Measurements from ENCODE around the gene CENPE.

The CENPE gene

DNA sequence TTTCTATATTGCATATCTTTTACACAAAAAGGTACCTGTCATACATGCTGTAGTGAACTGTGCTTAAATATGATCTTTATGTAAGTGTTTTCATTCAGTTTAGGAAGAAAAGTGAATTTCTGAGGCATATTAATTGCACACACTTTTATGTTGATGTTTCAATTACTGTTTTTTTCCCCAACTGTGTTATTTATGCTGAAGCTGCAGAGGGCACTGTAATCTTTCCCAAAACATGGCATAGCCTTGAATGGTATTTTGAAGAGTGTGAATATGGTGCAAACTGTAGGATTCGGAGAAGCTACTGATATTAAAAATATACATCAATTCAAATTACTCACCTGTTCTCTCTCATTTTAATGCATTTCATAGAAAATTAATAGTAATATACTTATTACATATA lies 6.0 kb upstream of the CENPE start:
- H3K36me3 ChIP-seq (ENCODE audit: control insufficient read depth in 2 of 2, insufficient read depth in 1 of 2, low read length in 2 of 2) = no peaks in the 10 kb centered on the region
- no peak overlapping the region for H3K4me3 ChIP-seq (ENCODE audit: low read depth, low read length)
- H3K4me1 ChIP-seq (ENCODE audit: control insufficient read depth, insufficient read depth, low read length) = no peaks in the 10 kb centered on the region
- no peak overlapping the region for H3K27ac ChIP-seq (ENCODE audit: extremely low read depth, low read depth, low read length)
- TF ChIP-seq ZNF211 (tag by site-specific recombination; IDR thresholded peaks at IDR 0.05; ENCODE audit: low read depth) = no peak
- TF ChIP-seq ZFHX2 (tag by site-specific recombination; conservative IDR thresholded peaks at IDR 0.05) = no peak
- TF ChIP-seq ZNF654 (tag by site-specific recombination; IDR thresholded peaks at IDR 0.05; ENCODE audit: low read depth) = peak; percentile 39; the same call in 1 of the 2 replicates
- ChIA-PET POLR2A (no interaction called here), CTCF (interaction anchor here (0.6 to 1.0 kb wide), 2 partner anchors 585 to 711 kb away, joined by 3 read pairs; no protein-coding TSS in a partner anchor)
- no peaks in the 10 kb centered on the region for H3K9me3 ChIP-seq (ENCODE audit: control insufficient read depth, insufficient read depth, low read depth, low read length)

DNA sequence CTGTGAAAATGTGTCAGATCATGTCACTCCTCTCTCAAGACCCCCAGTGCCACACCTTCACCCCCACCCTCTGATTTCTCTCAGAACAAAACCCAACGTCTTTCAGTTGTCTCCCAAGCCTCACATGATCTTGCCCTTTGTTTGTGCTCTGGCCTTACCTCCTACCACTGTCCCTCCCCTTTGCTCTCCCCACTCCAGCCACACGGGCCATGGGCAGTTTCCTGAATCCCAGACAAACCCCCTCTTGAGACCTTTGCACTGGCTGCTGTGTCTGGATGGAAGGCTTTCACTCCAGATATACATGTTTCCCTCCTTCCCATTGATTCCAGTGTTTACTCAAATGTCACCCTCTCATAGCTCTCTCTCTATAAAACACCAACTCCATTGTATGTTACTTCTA lies 3.6 kb upstream of the CENPE start:
- no peak for TF ChIP-seq ZNF121 (tag by site-specific recombination; IDR thresholded peaks at IDR 0.05)
- TF ChIP-seq ZNF596 (tag by site-specific recombination; IDR thresholded peaks at IDR 0.05) = no peak
- no peak for TF ChIP-seq SP3 (tag by site-specific recombination; IDR thresholded peaks at IDR 0.05)
- TF ChIP-seq ZNF473 (tag by site-specific recombination; IDR thresholded peaks at IDR 0.05) = no peak
- TF ChIP-seq, protein P1, sequence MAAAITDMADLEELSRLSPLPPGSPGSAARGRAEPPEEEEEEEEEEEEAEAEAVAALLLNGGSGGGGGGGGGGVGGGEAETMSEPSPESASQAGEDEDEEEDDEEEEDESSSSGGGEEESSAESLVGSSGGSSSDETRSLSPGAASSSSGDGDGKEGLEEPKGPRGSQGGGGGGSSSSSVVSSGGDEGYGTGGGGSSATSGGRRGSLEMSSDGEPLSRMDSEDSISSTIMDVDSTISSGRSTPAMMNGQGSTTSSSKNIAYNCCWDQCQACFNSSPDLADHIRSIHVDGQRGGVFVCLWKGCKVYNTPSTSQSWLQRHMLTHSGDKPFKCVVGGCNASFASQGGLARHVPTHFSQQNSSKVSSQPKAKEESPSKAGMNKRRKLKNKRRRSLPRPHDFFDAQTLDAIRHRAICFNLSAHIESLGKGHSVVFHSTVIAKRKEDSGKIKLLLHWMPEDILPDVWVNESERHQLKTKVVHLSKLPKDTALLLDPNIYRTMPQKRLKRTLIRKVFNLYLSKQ (tag by site-specific recombination; IDR thresholded peaks at IDR 0.05; ENCODE audit: borderline replicate concordance) = no peak
- TF ChIP-seq, protein P2, sequence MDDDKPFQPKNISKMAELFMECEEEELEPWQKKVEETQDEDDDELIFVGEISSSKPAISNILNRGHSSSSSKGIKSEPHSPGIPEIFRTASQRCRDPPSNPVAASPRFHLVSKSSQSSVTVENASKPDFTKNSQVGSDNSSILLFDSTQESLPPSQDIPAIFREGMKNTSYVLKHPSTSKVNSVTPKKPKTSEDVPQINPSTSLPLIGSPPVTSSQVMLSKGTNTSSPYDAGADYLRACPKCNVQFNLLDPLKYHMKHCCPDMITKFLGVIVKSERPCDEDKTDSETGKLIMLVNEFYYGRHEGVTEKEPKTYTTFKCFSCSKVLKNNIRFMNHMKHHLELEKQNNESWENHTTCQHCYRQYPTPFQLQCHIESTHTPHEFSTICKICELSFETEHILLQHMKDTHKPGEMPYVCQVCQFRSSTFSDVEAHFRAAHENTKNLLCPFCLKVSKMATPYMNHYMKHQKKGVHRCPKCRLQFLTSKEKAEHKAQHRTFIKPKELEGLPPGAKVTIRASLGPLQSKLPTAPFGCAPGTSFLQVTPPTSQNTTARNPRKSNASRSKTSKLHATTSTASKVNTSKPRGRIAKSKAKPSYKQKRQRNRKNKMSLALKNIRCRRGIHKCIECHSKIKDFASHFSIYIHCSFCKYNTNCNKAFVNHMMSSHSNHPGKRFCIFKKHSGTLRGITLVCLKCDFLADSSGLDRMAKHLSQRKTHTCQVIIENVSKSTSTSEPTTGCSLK (tag by site-specific recombination; IDR thresholded peaks at IDR 0.05) = no peak
- TF ChIP-seq ZNF514 (tag by site-specific recombination; IDR thresholded peaks at IDR 0.05) = no peak
- TF ChIP-seq BCL11B (tag by site-specific recombination; IDR thresholded peaks at IDR 0.05; ENCODE audit: low read depth) = no peak
- no peak for TF ChIP-seq ZFP3 (tag by site-specific recombination; IDR thresholded peaks at IDR 0.05; ENCODE audit: low read depth)
- no peak for TF ChIP-seq EGR2 (tag by site-specific recombination; IDR thresholded peaks at IDR 0.05; ENCODE audit: low read depth)
- no peak for TF ChIP-seq TRIM28 (IDR thresholded peaks at IDR 0.05; ENCODE audit: borderline replicate concordance, low read length)
- TF ChIP-seq, protein P3, sequence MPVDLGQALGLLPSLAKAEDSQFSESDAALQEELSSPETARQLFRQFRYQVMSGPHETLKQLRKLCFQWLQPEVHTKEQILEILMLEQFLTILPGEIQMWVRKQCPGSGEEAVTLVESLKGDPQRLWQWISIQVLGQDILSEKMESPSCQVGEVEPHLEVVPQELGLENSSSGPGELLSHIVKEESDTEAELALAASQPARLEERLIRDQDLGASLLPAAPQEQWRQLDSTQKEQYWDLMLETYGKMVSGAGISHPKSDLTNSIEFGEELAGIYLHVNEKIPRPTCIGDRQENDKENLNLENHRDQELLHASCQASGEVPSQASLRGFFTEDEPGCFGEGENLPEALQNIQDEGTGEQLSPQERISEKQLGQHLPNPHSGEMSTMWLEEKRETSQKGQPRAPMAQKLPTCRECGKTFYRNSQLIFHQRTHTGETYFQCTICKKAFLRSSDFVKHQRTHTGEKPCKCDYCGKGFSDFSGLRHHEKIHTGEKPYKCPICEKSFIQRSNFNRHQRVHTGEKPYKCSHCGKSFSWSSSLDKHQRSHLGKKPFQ (tag by site-specific recombination; IDR thresholded peaks at IDR 0.05) = no peak
- no peak for TF ChIP-seq GLI2 (tag by site-specific recombination; IDR thresholded peaks at IDR 0.05; ENCODE audit: borderline replicate concordance, low read depth)
- no peak for TF ChIP-seq ZNF221 (tag by site-specific recombination; IDR thresholded peaks at IDR 0.05; ENCODE audit: borderline replicate concordance)
- TF ChIP-seq, protein P4, sequence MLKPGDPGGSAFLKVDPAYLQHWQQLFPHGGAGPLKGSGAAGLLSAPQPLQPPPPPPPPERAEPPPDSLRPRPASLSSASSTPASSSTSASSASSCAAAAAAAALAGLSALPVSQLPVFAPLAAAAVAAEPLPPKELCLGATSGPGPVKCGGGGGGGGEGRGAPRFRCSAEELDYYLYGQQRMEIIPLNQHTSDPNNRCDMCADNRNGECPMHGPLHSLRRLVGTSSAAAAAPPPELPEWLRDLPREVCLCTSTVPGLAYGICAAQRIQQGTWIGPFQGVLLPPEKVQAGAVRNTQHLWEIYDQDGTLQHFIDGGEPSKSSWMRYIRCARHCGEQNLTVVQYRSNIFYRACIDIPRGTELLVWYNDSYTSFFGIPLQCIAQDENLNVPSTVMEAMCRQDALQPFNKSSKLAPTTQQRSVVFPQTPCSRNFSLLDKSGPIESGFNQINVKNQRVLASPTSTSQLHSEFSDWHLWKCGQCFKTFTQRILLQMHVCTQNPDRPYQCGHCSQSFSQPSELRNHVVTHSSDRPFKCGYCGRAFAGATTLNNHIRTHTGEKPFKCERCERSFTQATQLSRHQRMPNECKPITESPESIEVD (tag by site-specific recombination; IDR thresholded peaks at IDR 0.05) = no peak
- no peak for TF ChIP-seq ZNF292 (tag by site-specific recombination; IDR thresholded peaks at IDR 0.05; ENCODE audit: borderline replicate concordance, low read depth)
- TF ChIP-seq, protein P5, sequence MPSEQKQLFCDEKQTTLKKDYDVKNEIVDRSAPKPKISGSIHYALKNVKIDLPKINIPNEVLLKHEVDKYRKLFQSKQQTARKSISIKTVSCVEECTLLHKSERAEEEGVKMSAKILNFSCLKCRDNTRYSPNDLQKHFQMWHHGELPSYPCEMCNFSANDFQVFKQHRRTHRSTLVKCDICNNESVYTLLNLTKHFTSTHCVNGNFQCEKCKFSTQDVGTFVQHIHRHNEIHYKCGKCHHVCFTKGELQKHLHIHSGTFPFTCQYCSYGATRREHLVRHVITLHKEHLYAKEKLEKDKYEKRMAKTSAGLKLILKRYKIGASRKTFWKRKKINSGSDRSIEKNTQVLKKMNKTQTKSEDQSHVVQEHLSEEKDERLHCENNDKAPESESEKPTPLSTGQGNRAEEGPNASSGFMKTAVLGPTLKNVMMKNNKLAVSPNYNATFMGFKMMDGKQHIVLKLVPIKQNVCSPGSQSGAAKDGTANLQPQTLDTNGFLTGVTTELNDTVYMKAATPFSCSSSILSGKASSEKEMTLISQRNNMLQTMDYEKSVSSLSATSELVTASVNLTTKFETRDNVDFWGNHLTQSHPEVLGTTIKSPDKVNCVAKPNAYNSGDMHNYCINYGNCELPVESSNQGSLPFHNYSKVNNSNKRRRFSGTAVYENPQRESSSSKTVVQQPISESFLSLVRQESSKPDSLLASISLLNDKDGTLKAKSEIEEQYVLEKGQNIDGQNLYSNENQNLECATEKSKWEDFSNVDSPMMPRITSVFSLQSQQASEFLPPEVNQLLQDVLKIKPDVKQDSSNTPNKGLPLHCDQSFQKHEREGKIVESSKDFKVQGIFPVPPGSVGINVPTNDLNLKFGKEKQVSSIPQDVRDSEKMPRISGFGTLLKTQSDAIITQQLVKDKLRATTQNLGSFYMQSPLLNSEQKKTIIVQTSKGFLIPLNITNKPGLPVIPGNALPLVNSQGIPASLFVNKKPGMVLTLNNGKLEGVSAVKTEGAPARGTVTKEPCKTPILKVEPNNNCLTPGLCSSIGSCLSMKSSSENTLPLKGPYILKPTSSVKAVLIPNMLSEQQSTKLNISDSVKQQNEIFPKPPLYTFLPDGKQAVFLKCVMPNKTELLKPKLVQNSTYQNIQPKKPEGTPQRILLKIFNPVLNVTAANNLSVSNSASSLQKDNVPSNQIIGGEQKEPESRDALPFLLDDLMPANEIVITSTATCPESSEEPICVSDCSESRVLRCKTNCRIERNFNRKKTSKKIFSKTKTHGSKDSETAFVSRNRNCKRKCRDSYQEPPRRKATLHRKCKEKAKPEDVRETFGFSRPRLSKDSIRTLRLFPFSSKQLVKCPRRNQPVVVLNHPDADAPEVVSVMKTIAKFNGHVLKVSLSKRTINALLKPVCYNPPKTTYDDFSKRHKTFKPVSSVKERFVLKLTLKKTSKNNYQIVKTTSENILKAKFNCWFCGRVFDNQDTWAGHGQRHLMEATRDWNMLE (tag by site-specific recombination; conservative IDR thresholded peaks at IDR 0.05; ENCODE audit: low read depth) = no peak
- no peak for TF ChIP-seq KLF1 (tag by site-specific recombination; IDR thresholded peaks at IDR 0.05)
- TF ChIP-seq ZFP41 (tag by site-specific recombination; IDR thresholded peaks at IDR 0.05; ENCODE audit: borderline replicate concordance) = no peak
- TF ChIP-seq MYNN (tag by site-specific recombination; IDR thresholded peaks at IDR 0.05; ENCODE audit: borderline replicate concordance) = no peak
- no peaks in the 10 kb centered on the region for H3K9me3 ChIP-seq (ENCODE audit: control insufficient read depth, insufficient read depth, low read depth, low read length)
- no peaks in the 10 kb centered on the region for H3K4me1 ChIP-seq (ENCODE audit: control insufficient read depth, insufficient read depth, low read length)
- POLR2A ChIA-PET = no interaction called here
- CTCF ChIA-PET = interaction anchor here (0.6 kb wide), 1 partner anchor 531 kb away, joined by 3 read pairs; no protein-coding TSS in a partner anchor
- no peaks in the 10 kb centered on the region for H3K36me3 ChIP-seq (ENCODE audit: control insufficient read depth in 2 of 2, insufficient read depth in 1 of 2, low read length in 2 of 2)
- H3K4me3 ChIP-seq (ENCODE audit: low read depth, low read length) = no peak overlapping the region
- H3K27ac ChIP-seq (ENCODE audit: extremely low read depth, low read depth, low read length) = no peak overlapping the region

Data from HEK293 (cell line).